T-helper 2 cell (primary cell): Measurements from ENCODE around the gene ZNF154.

Experiments
- DNase-seq, 5 experiments: peaks; one replicate each; pipeline versions ENCODE4 v3.0.0 to v3.0.0-alpha.2; 2012 to 2022

The ZNF154 gene

DNA sequence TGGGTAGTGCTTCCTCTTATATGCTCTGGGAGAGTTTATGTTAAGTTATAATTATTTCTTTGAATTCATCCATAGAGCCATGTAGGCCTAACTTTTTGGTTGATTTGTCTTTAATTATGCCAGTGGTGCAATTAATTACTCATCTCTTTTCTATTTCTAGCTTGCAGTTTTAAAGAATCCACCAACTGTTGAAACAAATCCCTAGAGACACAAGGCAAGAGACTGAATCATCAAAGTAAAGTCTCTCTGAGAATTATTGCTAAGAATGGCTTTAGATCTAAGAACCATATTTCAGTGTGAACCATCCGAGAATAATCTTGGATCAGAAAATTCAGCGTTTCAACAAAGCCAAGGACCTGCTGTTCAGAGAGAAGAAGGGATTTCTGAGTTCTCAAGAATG is 33.1 kb downstream of the ZNF154 start:
- DNase-seq, result no peak

DNA sequence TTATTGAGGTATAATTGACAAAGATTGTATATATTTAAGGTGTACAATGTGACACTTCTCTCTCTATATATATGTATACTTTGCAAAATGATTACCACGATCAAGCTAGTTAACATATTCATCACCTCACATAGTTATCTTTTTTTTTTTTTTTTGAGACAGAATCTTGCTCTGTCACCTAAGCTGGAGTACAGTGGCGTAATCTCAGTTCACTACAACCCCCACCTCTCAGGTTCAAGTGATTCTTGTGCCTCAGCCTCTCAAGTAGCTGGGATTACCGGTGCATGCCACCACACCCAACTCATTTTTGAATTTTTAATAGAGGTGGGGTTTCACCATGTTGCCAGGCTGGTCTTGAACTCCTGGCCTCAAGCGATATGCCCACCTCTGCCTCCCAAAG is 36.5 kb downstream of the ZNF154 start:
- no peak for DNase-seq

DNA sequence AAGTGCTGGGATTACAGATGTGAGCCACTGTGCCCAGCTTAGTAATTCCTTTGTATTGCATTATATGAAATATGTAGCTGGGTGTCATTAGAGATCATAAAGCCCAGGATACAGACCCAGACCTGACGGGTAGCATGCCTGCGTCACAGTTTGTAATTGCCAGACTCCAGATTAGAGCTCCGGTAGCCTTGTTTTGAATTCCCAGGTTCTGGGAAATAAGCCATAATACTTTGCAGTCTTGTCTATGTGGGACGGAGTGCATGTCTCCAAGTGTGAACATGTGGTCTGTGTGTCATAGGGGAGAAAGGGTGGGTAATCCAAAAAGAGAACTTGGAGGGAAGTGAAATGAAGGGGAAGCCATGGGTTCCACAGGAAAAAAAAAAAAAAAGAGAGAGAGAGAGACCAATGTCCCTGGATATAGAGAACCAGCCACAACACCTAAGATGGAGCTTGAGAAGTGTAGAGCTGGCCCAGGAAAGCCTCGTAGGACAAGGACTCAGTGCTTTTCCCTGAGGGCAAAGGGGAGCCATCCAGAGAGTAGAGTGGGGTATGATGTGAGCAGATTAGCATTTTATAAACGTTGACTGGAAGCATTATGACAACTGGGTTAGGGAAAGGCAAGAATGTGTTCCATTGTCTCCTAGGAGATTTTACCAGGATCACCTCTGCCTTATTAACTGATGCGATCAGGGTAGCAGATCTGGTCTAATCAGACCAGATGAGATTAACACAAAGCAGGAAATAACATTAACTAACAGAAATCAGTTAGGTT is 37.7 kb downstream of the ZNF154 start:
- no peak for DNase-seq

DNA sequence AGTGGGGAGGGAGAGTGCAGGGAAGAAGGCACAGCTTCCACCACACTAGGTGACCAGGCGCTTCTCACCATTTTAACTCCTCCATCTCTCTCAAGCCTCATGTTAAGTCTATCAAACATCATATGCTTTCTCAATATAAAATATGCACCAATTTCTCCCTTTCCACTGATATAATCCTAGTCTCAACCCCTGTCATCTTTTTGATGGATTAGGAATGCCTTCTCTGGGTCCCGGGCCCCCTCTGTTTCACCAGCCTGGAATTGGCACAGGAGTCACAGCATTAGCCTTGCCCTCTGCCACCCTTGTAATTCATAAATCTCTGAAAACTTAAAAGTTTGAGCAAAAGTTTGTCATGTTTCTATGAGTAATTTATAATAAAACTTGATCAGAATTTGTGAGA is 40.4 kb downstream of the ZNF154 start, which contains the start of gene ZSCAN4:
ZSCAN4 (plus strand) TSS at position 301 of the 400 bp plus-strand sequence. CDS start 7,211 bp downstream, outside the sequence.
- DNase-seq, result no peak

DNA sequence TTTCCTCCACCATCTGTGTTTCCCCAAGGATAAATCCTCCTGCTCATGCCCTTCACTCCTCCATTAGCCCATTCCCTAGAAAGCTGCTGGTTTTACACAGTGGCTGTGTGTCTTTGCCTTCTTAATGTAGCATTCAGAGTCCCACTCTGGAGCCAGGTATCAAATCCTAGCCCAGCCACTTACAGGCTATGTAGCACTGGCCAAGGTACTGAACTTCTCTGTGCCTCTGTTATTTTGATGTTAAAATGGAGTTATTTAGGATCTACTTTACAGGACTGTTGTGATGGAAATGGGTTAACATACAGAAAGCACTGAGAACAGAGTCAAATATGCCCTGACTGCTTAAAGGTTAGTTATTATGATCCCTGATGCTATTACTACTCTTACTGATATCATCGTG is 41.8 kb downstream of the ZNF154 start:
- no peak for DNase-seq

DNA sequence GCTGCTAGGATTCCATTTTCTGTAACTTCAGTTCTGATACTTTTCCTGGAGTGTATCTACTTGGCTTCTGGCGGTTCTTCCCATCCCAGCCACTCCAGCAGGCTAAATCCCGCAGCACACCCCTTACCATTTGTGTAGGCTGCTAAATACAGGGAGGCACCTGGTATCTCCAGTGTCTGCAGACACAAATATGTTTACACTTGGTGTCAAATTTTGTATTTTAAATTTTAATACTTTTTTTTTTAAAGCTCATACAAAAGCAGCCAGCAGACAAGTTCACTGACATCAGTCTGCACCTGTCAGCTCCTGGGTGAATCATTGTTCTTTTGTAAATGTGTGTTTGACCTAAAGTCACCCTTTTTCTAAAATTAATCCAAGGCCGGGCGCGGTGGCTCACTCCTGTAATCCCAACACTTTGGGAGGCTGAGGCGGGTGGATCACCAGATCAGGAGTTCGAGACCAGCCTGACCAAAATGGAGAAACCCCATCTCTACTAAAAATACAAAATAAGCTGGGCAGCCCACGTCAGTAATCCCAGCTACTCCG is 43.7 kb downstream of the ZNF154 start:
- DNase-seq, result no peak

DNA sequence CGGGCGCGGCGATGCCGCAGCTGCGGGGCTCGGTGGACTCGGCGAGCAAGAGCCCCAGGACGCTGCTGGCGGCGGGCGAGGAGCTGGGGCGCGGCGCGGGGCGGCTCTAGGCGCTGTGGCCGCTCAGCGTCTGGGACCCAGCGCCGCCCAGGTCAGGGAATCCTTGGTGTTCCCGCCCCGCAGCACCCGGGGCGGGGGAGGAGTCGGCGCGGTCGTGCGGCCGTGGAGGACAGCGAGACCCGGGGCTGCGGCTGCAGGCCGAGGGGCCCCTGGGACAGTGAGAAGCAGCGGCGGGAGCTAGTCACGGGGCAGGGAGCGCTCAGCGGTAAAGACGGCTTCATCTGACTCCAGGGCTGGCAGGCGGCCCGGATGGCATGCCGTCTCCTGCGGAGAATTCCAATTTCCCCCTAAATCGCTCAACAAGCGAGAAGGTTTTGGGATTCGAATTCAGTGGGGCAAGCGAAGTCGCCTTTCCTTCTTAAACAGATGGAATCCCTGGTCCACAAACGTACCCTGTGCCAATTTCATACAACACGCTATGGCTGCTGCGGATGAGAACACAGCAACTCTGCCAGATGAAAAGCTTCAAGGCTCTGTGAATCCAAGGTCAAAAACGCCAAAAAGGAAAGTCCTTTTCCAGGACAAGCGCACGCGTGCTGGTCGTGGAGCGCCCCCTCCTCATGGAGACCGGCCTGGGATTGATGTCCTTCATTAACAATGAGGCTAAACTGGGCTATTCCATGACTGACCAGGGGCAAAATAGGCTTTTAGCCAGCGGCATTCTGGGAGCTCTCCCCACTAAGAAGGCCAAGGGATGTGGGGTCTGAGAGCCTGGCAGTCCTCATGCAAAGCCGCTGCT is 44.5 kb downstream of the ZNF154 start:
- DNase-seq, result no peak

DNA sequence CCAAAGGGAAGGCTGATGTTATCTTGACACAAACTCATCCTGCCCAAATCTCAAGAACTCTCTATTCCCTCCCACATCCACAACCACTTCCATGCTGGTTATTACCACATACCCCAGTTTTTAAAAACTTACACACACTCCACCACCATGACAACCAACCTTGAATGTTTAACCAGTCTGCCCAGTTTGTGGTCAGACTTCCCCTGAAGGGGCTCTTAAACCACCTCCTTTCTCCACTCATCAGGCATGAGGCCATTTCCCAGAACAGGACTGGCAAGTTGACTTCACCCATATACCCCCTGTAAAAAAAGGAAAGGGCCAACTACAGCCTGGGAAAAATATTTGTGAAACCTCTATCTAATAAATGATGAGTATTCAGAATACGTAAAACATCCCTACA is 52.7 kb downstream of the ZNF154 start:
- no peak for DNase-seq

DNA sequence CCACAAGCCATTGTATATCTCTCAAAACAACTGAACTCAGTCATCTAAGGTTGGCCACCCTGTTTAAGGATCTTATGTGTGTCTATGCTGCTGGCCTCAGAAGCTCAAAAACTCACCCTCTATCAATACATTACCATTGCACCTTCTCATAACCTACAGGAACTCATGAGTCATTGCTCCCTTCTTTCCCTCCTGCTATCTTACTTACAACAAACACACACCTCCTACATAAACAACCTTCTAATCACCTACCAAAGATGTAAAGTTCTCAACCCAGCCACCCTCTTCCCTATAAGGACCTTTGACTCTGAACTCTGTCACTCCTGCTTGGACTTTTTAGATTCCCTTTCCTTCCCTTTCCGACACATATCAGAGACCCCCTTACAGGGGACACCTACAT is 53.6 kb downstream of the ZNF154 start:
- DNase-seq, result no peak

DNA sequence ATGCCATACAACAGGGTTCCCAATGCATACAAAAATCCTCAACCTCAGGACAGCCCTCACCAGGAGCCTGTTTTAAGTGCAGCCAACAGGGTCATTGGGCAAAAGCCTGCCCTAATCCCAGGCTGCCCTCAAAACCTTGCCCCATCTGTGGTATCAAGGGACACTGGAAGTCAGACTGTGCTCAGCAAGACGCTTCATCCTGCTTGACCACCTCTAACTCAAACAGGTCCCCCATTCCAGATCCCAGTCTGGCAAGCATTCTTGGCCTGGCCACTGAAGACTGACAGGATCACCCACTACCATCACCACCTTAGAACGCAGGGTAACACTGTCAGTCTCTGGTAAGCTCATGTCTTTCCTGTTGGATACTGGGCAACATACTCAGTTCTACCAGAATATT is 55.3 kb downstream of the ZNF154 start:
- no peak for DNase-seq

DNA sequence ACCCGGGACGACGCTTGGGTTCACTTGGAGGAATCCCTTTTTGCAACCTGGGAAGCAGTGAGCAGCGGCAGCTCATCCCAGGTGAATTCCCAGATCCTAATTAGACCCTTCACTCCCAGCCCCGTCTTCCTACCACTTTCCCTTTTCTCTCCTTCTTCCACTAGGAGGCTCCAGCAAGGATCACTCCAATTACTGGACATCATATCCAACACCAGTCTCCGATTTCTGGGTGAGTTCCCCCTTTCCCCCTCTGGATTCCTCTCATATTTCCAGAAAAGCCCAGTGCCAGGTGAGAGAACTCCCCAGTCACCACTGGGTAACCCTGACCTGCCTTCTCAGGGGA is 57.4 kb downstream of the ZNF154 start:
- DNase-seq, result no peak

DNA sequence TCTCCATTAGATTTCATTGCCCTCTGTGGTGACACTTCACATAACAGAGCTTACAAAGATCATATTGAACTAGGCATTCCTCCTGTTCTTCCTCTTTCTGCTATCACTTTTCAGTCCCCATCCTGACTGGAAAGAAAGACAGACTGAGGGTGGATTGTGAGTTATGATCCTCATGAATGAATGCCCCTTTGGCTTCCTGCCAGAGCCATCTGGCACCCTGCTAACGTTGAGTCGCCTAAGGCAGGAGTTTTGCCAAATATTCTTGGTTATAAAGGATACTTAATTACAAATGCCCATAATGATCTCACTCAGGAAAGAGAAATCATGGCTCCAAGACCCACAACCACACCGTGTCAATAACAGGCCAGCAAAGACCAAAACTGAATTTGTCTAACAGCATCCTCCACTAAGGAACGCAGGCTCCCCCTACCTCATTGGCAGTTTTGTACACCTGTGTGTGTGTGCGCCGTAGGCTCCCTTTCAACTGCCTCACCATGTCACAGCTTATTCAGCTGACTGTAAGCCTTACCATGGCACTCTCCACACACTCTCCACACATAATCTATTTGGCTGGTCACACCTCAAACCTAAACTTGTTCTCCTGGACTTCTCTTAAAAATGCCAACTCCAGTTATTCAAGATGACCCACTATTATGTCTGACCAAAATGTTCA is 60.5 kb downstream of the ZNF154 start:
- DNase-seq, result no peak
